Cardiac muscle cell (in vitro differentiated cells and primary cell): Measurements from ENCODE around the gene EPB41L5. TPM values are rescaled to one million over a fixed set of nuclear protein-coding genes. Genes with fewer than 3 reads are reported as not detected.

ENCODE experiments used
- DNase-seq, 2 donors: peaks; one replicate each; pipeline versions ENCODE4 v3.0.0 to v3.0.0-alpha.2; 2010 to 2017; ENCODE audit warnings: low read depth in 1 of 2, low spot score in 1 of 2
- H3K27ac ChIP-seq: fragments of 200-600 bp; sonication (generic); 2 replicates; pipeline ENCODE4 v1.5.1; 2016
- H3K27me3 ChIP-seq: fragments of 200-600 bp; sonication (generic); 2 replicates; pipeline ENCODE4 v1.6.0; 2016; ENCODE audit warnings: control low read depth
- H3K36me3 ChIP-seq: fragments of 200-600 bp; sonication (generic); 2 replicates; pipeline ENCODE4 v1.5.1; 2016; ENCODE audit warnings: control low read depth
- H3K4me1 ChIP-seq: fragments of 200-600 bp; sonication (generic); 2 replicates; pipeline ENCODE4 v1.8.1; 2017; ENCODE audit warnings: low read depth, mild to moderate bottlenecking, mixed run types
- H3K4me3 ChIP-seq: fragments of 200-600 bp; sonication (generic); 2 replicates; pipeline ENCODE4 v1.5.1; 2016; ENCODE audit warnings: mild to moderate bottlenecking
- H3K9me3 ChIP-seq: fragments of 200-600 bp; sonication (generic); 2 replicates; pipeline ENCODE4 v1.5.1; 2017; ENCODE audit warnings: low read depth, mild to moderate bottlenecking, control low read depth
- polyA plus RNA-seq: library from polyadenylated mRNA; unstranded; fragments of >200 nt; fragmentation: Nextera tagmentation; extraction: Ambion mirVana; gene quantifications from 2 replicates; pipeline ENCODE4 v1.2.1, GENCODE V29; 2016
- total RNA-seq: library from RNA; depleted of rRNA; stranded (reverse); fragments of >200 nt; gene quantifications from 2 replicates; pipeline ENCODE4 v1.2.3, GENCODE V29; 2016
- TF ChIP-seq, protein P1 (sequence below): IDR thresholded peaks from 2 replicates; pipeline ENCODE4 v1.5.1; 2012; ENCODE audit warnings: low read depth, mild to moderate bottlenecking, low read length

The EPB41L5 gene
- total and polyA plus RNA-seq, 2 experiments from 2014 or later: 14.9 to 24.6 TPM

DNA sequence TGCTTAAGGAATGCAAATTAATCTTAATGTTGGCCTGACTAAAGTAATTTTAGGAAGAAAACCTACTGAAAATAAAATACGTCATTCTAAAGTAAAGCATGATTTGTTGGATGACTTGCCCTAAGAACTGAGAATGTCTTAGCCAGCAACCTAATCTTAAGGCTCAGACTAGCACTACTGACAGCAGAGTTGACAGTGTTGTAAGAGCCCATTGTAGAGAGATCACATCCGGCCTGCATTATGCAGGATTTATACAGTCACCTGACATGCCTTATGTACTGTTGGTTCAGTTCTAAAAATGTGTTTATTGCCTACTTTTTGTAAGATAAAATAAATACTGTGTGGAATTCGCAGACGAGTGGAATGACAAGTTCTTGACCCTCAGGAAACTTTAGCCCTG lies 128.0 kb downstream of the EPB41L5 start:
- no peaks in the 10 kb centered on the region for H3K27me3 ChIP-seq
- no peak overlapping the region for H3K27ac ChIP-seq
- no peaks in the 10 kb centered on the region for H3K36me3 ChIP-seq
- TF ChIP-seq, protein P1, sequence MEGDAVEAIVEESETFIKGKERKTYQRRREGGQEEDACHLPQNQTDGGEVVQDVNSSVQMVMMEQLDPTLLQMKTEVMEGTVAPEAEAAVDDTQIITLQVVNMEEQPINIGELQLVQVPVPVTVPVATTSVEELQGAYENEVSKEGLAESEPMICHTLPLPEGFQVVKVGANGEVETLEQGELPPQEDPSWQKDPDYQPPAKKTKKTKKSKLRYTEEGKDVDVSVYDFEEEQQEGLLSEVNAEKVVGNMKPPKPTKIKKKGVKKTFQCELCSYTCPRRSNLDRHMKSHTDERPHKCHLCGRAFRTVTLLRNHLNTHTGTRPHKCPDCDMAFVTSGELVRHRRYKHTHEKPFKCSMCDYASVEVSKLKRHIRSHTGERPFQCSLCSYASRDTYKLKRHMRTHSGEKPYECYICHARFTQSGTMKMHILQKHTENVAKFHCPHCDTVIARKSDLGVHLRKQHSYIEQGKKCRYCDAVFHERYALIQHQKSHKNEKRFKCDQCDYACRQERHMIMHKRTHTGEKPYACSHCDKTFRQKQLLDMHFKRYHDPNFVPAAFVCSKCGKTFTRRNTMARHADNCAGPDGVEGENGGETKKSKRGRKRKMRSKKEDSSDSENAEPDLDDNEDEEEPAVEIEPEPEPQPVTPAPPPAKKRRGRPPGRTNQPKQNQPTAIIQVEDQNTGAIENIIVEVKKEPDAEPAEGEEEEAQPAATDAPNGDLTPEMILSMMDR: no peak
- H3K4me1 ChIP-seq: no peaks in the 10 kb centered on the region
- DNase-seq: no peak
- H3K4me3 ChIP-seq: no peak overlapping the region
- no peaks in the 10 kb centered on the region for H3K9me3 ChIP-seq

DNA sequence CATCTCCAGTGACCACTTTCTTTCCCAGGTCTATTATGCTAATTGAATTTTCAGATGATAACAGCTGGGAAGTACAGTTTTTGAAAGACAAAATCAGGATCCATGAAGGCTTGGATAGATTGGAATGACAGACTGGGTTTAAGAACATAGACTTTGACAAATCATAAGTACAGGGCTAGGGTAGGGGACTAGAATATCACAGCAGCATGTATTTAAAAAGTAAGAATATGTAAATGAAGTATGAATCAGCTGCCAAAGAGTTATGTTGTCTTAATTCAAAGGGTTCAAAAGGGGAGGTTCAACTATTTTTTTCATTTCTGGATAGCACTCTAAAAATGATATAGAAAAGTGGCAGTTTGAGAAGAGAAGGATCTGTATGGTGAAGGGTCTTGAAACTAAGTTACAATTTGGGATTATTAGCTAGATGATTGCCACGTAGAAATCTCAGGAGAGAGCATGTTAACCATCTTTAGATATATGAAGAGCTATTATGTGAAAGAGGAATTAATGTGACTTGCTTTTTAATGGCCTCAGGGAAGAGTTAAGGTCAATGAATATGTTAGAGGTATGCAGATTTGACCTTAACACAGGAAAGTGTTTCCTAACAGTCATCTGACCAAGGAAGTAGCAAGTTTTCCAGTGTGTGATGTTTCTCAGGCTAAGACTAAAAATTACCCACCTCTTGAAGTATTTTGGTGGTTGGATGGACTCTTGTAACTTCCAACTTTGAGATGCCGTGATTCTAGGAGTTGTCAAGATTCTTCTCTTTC lies 128.6 kb downstream of the EPB41L5 start:
- DNase-seq: no peak
- TF ChIP-seq, protein P1: no peak

DNA sequence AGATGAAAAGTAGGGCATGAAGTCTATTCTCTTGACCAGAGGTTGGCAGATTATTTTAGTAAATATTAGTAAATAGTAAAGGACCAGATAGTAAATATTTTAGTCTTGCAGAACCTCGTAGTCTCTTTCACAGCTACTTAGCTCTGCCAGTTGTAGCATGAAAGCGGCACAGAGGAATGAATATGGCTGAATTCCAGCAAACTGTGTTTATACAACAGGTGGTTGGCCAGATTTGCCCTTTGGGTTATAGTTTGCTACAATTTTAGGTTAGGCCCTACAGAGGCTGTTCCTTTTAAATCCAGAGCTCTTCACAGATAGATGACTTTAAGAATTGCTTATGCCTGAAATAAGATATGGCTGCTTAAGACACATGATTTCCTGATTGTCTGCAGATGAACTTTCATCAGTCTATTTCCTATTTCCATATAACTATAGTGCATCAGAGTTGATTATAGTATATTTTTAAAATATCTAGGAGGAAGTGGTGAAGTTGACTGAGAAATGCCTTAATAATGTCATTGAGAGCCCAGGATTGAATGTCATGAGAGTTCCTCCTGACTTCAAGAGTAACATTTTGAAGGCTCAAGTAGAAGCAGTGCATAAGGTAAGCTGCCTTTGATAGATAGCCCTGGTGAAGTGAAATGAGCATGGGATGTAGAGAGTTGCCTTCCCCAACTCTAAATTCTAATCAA lies 129.8 kb downstream of the EPB41L5 start:
- Histone ChIP-seq H3K4me1 (no peaks in the 10 kb centered on the region), H3K27ac (no peak overlapping the region), H3K9me3 (no peaks in the 10 kb centered on the region), H3K36me3 (no peaks in the 10 kb centered on the region), H3K4me3 (no peak overlapping the region), H3K27me3 (no peaks in the 10 kb centered on the region)
- DNase-seq: no peak
- TF ChIP-seq, protein P1: no peak

More for the DNA sequence above, 128.6 kb downstream of the EPB41L5 start:
- Histone ChIP-seq H3K27me3 (no peaks in the 10 kb centered on the region), H3K4me3 (no peak overlapping the region), H3K4me1 (no peaks in the 10 kb centered on the region), H3K27ac (no peak overlapping the region), H3K9me3 (no peaks in the 10 kb centered on the region), H3K36me3 (no peaks in the 10 kb centered on the region)

DNA sequence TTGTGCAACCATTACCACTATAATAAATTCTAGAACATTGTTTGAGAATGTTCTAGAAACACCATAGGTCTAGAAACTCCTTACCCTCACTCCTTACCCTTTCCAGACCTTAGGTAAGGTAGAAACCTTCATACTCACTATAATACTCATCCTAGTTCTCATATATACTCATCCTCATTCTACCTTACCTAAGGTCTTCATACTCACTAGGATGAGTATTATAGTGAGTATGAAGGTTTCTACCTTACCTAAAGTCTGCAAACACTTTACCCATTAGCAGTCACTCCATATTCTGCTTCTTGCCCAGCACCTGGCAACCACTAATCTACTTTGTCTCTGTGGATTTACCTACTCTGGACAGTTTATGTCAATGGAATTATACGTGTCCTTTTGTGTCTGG lies 135.4 kb downstream of the EPB41L5 start:
- TF ChIP-seq, protein P1: no peak
- Histone ChIP-seq H3K4me1 (no peaks in the 10 kb centered on the region), H3K4me3 (no peak overlapping the region), H3K27ac (no peak overlapping the region), H3K36me3 (no peaks in the 10 kb centered on the region), H3K27me3 (no peaks in the 10 kb centered on the region), H3K9me3 (no peaks in the 10 kb centered on the region)
- no peak for DNase-seq

DNA sequence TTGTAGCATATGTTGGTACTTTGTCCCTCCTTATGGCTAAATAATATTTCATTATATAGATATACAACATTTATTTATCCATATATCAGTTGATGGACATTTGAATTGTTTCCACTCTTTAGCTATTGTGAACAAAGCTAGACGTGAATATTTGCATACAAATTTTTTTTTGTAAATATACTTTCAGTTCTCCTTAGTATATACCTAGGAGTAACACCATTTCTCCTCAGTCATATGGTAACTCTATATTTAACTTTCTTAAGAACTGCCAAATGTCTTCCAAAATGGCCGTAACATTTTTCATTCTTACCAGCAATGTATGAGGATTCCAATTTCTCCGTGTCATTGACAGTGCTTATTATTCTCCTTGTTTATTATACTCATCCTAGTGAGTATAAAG lies 135.8 kb downstream of the EPB41L5 start:
- Histone ChIP-seq H3K27ac (no peak overlapping the region), H3K4me3 (no peak overlapping the region), H3K9me3 (no peaks in the 10 kb centered on the region), H3K36me3 (no peaks in the 10 kb centered on the region), H3K4me1 (no peaks in the 10 kb centered on the region), H3K27me3 (no peaks in the 10 kb centered on the region)
- no peak for DNase-seq
- TF ChIP-seq, protein P1: no peak
